RCC 7860 (cell line): ENCODE data around the gene C19orf44.
"Not testable (repeated sequence)": the region's sequence is repeated elsewhere in the genome, so short reads cannot be mapped to it uniquely, and the experiment has no call there.

Experiments
- DNase-seq: peaks from one replicate; pipeline ENCODE4 v3.0.0-alpha.2; 2015; ENCODE audit warnings: low spot score
- FAIRE-seq: peaks from 2 replicates; lab custom pipeline; 2012; peaks lifted over from hg19 to GRCh38; lab: Jason Lieb, UNC

Gene C19orf44

DNA sequence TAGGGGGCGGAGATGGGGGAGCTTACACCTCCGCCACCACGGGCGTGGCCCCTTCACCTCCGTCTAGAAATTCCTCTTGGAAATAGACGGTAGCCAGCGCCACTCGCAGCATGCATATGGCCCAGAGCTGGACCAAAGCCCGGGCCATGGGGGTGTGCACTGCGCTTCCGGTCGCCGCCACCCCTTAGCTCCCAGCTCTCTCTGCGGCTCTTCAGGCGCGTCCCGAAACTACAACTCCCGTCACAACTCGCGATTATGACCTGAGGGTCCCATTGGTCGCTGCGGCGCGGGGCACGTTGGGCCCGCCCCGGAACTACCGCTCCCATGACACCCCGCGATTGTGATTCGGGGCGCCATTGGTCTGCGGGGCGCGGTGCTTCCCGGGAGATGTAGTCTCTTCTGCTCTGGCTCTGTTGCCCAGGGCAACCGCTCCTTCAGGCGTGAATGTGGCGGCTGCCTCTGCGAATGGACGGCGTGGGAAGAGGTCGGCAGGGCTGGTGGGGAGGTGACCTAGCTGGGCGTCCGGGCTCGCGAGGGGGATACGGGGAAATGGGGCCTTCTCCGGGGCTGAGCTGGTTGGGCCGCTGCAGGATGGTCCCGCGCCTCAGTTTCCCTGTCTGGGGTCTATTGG, at the start of gene C19orf44, which contains the start of gene CALR3:
Gene C19orf44 (plus strand): TSS at position 413 of the 631 bp plus-strand sequence. CDS start 4,399 bp downstream, outside the sequence.
Gene CALR3 (minus strand): TSS at position 186 of the 631 bp plus-strand sequence. CDS start 38 bp downstream, at position 148.
- DNase-seq (peak; percentile 98), FAIRE-seq (peak; percentile 83)

DNA sequence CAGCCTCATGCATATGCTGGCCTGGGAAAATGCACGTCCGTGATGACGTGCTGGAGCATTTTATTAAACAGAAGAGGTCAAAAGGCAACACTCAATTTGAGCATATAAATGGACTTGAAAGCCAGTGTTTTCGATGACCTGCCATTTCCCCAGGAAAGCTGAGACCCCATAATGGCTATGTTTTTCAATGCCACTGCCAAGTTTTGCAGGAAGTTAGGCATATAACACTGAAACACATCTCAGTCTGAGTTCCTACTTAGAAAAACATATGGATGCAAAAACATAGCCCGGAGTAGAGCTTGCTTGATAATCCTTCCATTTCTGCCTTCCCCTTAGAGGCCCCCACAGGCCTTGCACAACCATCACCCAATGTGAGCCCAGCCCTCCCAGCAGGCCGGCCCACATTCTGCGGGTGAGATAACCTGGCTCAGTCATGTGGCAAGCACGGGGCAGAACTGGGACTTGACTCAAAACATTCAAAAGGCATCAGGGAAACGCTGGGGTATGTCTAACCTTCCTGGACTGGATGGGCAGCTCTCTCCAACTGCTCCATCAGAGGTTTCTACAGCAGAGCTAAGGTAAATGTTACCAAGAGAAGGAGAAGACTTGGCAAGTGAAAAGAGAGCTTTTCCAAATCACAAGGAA, 49.3 kb upstream of the C19orf44 start:
- peak; percentile 74 for DNase-seq
- FAIRE-seq = peak; percentile 75

- FAIRE-seq, DNase-seq: not testable (repeated sequence)
Measured at GRCh38 chr19:16448872-16449271, 47.3 kb upstream of the C19orf44 start.

GRCh38 chr19:16449330-16449961, 46.7 kb upstream of the C19orf44 start:
- DNase-seq (peak; percentile 44), FAIRE-seq (no peak)

DNA sequence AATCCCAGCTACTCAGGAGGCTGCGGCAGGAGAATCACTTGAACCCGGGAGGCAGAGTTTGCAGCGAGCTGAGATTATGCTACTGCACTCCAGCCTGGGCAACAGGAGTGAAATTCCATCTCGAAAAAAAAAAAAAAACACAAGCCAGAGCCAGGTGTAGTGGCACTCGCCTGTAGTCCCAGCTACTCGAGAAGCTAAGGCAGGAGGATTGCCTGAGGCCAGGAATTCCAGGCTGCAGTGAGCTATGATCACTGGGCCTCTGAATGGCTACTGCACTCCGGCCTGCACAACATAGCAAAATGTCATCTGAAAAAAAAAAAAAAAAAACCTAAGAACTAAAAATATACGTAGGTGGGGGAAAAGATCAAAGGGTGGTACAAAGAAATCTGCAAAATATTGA, 43.9 kb upstream of the C19orf44 start:
- no peak for DNase-seq
- no peak for FAIRE-seq

GRCh38 chr19:16454351-16454918, 41.8 kb upstream of the C19orf44 start:
- no peak for FAIRE-seq
- DNase-seq = no peak

DNA sequence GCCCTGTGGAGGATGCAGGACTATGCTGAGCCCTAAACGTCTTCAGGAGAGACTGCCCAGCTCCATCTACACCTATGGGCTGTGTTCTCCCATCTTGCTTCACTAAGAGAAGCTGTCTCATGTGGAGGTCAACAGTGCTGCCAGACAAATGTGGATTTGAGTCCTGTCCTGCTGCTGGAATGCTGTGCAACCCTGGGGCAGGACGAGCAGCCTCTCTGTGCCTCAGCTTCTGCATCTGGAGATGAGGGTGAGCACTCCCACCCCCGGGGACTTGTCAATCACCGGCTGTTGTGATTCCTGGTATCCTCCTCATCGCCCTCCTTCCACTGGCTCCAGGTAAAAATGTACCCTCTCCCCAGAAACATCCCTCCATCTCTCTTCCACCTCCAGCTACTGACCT, 40.7 kb upstream of the C19orf44 start:
- DNase-seq (no peak), FAIRE-seq (no peak)

GRCh38 chr19:16456652-16457194, 39.5 kb upstream of the C19orf44 start:
- DNase-seq (no peak), FAIRE-seq (no peak)

GRCh38 chr19:16457195-16457953, 38.8 kb upstream of the C19orf44 start:
- FAIRE-seq = peak; percentile 85
- peak; percentile 87 for DNase-seq

DNA sequence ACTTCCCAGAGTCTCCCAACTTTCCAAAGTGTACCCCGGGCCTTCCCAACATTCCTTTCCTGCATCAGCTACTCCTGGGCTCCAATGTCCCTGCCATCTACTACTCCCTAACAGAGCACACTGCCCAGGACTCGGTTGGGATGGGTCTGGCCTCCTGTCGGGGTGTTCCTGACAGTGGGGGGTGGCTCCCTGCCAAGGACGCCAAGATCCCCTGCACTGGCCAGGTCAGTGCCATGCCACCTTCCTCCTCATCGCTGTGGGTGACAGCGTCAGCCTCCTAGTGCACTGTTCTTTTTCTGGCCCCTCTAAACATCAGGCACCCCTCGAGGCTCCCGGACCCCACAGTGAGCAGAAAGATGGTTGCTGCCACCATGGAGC, 38.3 kb upstream of the C19orf44 start:
- DNase-seq (no peak), FAIRE-seq (no peak)

- peak; percentile 30 for FAIRE-seq
- peak; percentile 42 for DNase-seq
Measured at GRCh38 chr19:16458391-16459341, 37.5 kb upstream of the C19orf44 start.

DNA sequence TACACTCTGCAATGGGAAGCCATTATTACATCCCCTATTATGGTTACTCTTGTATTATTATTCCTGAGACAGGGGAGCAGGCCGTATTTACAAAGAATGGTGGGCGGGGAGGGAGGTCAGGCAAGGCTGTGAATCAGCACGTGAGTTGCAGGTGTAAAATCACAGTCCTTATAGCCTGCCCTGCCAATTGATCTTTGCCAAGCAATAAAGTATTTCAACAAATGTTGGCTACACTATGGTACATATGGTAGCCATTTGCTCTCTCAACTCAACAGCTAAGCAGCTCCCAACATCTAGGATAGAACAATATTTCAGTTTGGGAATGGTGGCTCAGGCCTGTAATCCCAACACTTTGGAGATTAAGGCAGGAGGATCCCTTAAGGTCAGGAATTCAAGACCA, 36.5 kb upstream of the C19orf44 start:
- FAIRE-seq = no peak
- DNase-seq = no peak

GRCh38 chr19:16460454-16460853, 35.7 kb upstream of the C19orf44 start:
- FAIRE-seq (no peak), DNase-seq (no peak)

DNA sequence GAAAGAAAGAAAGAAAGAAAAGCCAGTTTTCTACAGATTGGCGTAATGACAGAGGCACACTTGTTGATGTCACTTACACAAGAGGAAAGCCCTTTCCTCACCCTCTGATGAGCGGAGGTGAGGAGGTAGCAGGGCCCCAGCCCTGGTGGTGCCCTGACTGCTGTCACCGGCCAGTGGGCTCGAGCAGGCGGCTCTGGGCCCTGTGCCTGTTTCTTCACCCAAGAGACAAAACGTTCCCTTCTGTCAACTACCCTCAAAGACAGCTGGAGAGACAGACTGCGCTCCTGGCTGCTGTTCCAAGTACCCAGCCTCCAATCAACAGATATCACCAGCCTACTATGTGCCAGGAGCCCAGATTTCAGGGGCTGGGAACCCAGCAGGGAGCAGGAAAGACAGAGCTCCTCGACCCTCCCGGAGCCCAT, 34.6 kb upstream of the C19orf44 start:
- DNase-seq (no peak), FAIRE-seq (no peak)

- DNase-seq = peak; percentile 65
- peak; percentile 70 for FAIRE-seq
Measured at GRCh38 chr19:16462757-16463250, 33.4 kb upstream of the C19orf44 start.

DNA sequence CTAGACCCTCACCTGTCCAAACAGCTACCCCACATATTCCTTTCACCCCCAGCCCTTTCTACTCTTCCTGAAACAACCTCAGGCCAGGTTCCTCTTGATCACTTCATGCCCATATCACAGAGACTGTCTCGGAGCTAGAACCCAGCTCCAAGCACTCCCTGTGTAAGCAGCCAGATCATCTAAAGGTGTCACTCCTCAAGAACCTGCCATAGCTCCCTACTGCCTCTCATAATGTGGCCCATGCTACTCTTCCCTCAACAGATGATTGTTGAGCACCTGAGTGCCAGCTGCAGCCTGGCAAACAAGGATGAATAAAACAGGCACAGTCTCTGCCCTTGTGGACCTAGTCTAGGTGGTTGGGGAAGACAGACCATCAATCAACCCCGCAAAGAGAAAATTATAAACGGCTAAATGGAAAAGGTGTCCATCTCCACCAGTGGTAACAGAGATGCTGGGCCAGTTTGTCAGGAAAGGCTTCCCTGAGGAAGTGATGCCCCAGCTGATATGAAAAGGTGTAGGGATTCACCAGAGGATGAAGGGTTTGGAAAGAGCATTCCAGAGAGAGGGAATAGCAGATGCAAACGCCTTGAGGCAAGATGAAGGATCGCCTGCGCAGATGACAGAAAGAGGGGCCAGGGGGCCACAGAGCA, 32.7 kb upstream of the C19orf44 start:
- no peak for DNase-seq
- FAIRE-seq = no peak

DNA sequence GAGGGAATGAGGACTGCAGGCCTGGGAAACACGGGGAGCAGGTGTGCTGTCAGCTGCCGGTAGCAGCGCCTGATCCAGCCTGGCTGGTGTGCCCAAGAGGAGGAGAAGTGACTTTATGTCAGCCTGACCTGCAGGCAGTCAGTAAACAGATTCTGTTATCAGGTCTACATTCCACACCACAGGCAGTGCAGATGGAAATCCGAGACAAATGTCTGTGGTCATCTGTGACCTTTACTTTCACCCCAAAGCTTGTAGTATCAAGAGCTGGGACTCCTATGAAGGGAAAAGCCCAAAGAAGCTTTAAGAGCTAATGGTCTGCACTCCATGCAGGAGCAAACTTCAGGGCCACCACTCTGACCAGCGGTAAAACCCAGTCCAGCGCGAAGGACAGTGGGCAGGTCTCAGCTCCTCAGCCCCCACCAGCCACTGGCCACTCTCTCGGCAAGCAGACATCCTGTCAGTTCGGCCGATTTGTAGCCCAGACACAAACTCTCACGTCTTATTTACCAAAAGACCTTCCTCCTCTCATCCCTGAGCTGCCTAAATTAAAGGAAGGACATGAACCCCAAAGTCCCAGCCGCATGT, 32.1 kb upstream of the C19orf44 start:
- DNase-seq (no peak), FAIRE-seq (no peak)

DNA sequence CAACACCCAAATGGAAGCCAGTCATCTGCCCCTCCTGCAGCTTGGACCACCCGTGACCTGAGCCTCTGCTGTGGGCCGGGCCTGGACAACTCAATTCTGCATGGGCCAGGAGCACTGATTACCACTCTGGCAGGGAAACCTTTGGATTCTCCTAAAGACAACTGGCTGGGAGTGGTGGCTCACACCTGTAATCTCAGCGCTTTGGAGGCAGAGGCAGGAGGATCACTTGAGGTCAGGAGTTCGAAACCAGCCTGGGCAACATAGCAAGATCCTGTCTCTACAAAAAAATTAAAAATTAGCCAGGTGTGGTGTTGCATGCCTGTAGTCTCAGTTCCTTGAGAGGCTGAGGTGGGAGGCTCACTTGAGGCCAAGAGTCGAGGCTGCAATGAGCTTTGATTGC, 31.0 kb upstream of the C19orf44 start:
- FAIRE-seq (no peak), DNase-seq (no peak)
